ENCODE measurements around the gene OLIG2. TPM values are rescaled to one million over a fixed set of nuclear protein-coding genes. Genes with fewer than 3 reads are reported as not detected.

OLIG2 gene
- total RNA-seq, 1 donor from 2014 or later = not detected

DNA sequence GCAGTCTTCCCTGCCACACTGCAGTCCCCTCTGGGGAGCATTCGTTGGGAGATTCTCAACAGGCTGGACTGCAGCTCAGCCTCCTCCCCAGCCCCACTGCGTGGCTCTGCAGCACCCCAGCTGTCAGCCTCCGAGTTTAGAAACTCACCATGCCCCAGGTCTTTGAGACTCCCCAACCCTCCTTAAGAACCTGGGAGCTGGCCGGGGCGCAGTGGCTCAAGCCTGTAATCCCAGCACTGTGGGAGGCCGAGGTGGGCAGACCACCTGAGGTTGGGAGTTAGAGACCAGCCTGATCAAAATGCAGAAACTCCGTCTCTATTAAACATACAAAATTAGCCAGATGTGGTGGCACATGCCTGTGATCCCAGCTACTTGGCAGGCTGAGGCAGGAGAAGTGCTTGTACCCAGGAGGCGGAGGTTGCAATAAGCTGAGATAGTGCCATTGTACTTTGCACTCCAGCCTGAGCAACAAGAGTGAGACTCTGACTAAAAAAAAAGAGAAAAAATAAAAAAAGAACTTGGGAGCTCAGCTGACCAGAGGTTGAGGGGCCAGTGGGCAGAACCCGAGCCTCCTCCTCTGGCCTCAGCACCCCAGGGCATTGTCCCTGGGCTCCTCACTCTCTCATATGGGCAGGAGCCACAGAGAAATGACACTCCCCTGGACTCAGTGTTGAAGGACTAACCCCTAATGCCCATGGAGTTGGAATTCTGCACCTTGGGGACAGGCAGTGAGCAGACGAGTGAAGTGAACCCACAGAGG is 5.6 kb downstream of the OLIG2 start:
- Histone ChIP-seq H3K27me3 (ENCODE audit: control insufficient read depth, insufficient read depth, low read length) (peaks cover 87% of the 10 kb centered on the region), H3K36me3 (ENCODE audit: control insufficient read depth, insufficient read depth, low read length) (no peaks in the 10 kb centered on the region), H3K4me3 (ENCODE audit: low read depth, low read length) (no peak overlapping the region)
- TF ChIP-seq CTCF (IDR thresholded peaks at IDR 0.05; ENCODE audit: insufficient read depth, low read length, poor library complexity, severe bottlenecking) = no peak
- no peak for DNase-seq (ENCODE audit: low read depth)

DNA sequence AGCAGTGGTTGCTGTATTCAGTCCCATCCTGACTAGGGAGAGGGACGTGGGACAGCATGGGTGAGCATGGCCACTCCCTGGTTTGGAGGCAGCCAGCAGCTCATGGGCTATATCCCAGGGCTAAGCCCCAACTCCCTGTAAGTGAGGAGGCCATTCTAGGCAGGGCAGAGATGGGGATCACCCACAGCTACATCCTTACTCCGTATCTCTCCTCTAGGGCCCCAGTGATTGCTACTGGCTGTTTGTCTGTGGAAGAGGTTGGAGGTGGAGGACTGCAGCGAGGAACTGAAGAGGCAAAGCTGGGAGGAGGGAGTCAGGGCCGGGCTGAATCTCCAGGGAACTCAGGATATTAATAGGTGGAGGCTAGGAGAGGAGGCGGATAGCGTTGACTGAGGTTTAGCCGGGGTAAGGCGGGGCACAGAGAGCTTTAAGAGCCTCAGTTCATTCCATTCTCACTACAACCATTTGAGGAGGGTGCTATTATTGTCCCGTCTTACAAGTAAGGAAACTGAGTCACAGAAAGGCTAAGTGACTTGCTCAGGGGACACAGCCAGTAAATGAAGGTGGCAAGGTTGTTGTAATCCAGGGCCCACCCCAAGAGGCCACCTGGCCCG is 6.8 kb downstream of the OLIG2 start:
- no peak for DNase-seq (ENCODE audit: low read depth)
- H3K36me3 ChIP-seq (ENCODE audit: control insufficient read depth, insufficient read depth, low read length) = no peaks in the 10 kb centered on the region
- TF ChIP-seq CTCF (IDR thresholded peaks at IDR 0.05; ENCODE audit: insufficient read depth, low read length, poor library complexity, severe bottlenecking) = no peak
- H3K4me3 ChIP-seq (ENCODE audit: low read depth, low read length) = no peak overlapping the region
- H3K27me3 ChIP-seq (ENCODE audit: control insufficient read depth, insufficient read depth, low read length) = peaks cover 77% of the 10 kb centered on the region

DNA sequence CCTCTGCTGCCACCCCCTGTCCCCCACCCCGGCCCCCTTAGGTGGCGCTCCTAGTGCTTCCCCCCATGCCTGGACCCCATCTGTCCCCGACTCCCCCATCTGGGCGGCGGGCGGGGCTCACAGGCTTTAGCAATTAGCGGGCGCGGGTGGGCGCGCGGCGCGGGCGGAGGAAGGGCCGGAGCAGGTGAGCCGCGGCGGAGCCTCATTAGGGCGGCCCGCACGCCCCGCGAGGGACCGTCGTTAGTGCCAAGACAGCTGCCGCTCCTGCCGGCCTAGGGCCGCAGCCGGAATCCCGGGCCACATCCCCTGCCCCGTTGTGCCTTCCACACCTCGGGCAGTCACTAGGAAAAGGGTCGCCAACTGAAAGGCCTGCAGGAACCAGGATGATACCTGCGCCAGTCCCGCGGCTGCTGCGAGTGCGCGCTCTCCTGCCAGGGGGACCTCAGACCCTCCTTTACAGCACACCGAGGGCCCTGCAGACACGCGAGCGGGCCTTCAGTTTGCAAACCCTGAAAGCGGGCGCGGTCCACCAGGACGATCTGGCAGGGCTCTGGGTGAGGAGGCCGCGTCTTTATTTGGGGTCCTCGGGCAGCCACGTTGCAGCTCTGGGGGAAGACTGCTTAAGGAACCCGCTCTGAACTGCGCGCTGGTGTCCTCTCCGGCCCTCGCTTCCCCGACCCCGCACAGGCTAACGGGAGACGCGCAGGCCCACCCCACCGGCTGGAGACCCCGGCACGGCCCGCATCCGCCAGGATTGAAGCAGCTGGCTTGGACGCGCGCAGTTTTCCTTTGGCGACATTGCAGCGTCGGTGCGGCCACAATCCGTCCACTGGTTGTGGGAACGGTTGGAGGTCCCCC is 7.6 kb downstream of the OLIG2 start:
- no peak for DNase-seq (ENCODE audit: low read depth)
- Histone ChIP-seq H3K36me3 (ENCODE audit: control insufficient read depth, insufficient read depth, low read length) (no peaks in the 10 kb centered on the region), H3K27me3 (ENCODE audit: control insufficient read depth, insufficient read depth, low read length) (peaks cover 69% of the 10 kb centered on the region), H3K4me3 (ENCODE audit: low read depth, low read length) (no peak overlapping the region)
- TF ChIP-seq CTCF (IDR thresholded peaks at IDR 0.05; ENCODE audit: insufficient read depth, low read length, poor library complexity, severe bottlenecking) = no peak

- Histone ChIP-seq H3K27me3 (ENCODE audit: control insufficient read depth, insufficient read depth, low read length) (peaks cover 64% of the 10 kb centered on the region), H3K4me3 (ENCODE audit: low read depth, low read length) (no peak overlapping the region), H3K36me3 (ENCODE audit: control insufficient read depth, insufficient read depth, low read length) (no peaks in the 10 kb centered on the region)
- DNase-seq (ENCODE audit: low read depth) = no peak
- no peak for TF ChIP-seq CTCF (IDR thresholded peaks at IDR 0.05; ENCODE audit: insufficient read depth, low read length, poor library complexity, severe bottlenecking)
Measured at GRCh38 chr21:33033961-33034413, 8.3 kb downstream of the OLIG2 start.

- no peak for TF ChIP-seq CTCF (IDR thresholded peaks at IDR 0.05; ENCODE audit: insufficient read depth, low read length, poor library complexity, severe bottlenecking)
- DNase-seq (ENCODE audit: low read depth) = no peak
- H3K4me3 ChIP-seq (ENCODE audit: low read depth, low read length) = no peak overlapping the region
- H3K27me3 ChIP-seq (ENCODE audit: control insufficient read depth, insufficient read depth, low read length) = peaks cover 52% of the 10 kb centered on the region
- no peaks in the 10 kb centered on the region for H3K36me3 ChIP-seq (ENCODE audit: control insufficient read depth, insufficient read depth, low read length)
Measured at GRCh38 chr21:33035147-33035546, 9.4 kb downstream of the OLIG2 start.
